Astrocyte (in vitro differentiated cells and primary cell): ENCODE results near the gene NXPH4. TPM values are rescaled to one million over a fixed set of nuclear protein-coding genes. Genes with fewer than 3 reads are reported as not detected.

Experiments
- DNase-seq: peaks from one replicate; pipeline ENCODE4 v3.0.0-alpha.2; 2010; ENCODE audit warnings: low read depth
- FAIRE-seq: peaks from 2 replicates; lab custom pipeline; 2011; peaks lifted over from hg19 to GRCh38; lab: Jason Lieb, UNC
- H2AFZ ChIP-seq: 2 replicates; pipeline ENCODE4 v1.6.0; 2012; ENCODE audit warnings: low read depth, low read length, inconsistent platforms
- H3K27ac ChIP-seq: 2 replicates; pipeline ENCODE4 v1.5.1; 2011; ENCODE audit warnings: low read depth, low read length, inconsistent platforms
- H3K27me3 ChIP-seq: 2 replicates; pipeline ENCODE4 v1.6.0; 2011; ENCODE audit warnings: low read length, inconsistent platforms; ENCODE audit not compliant: insufficient read depth
- H3K36me3 ChIP-seq: 2 replicates; pipeline ENCODE4 v1.5.1; 2011; ENCODE audit warnings: low read length, inconsistent platforms; ENCODE audit not compliant: insufficient read depth
- H3K4me1 ChIP-seq: 2 replicates; pipeline ENCODE4 v1.5.1; 2011; ENCODE audit warnings: low read length, inconsistent platforms; ENCODE audit not compliant: insufficient read depth
- H3K4me2 ChIP-seq: 2 replicates; pipeline ENCODE4 v1.6.0; 2012; ENCODE audit warnings: low read length, inconsistent platforms
- H3K4me3 ChIP-seq: 2 replicates; pipeline ENCODE4 v1.5.1; 2011; ENCODE audit warnings: low read depth, mild to moderate bottlenecking, low read length, inconsistent platforms; ENCODE audit not compliant: insufficient read depth
- H3K79me2 ChIP-seq: 2 replicates; pipeline ENCODE4 v1.6.0; 2012; ENCODE audit warnings: mild to moderate bottlenecking, low read length, inconsistent platforms; ENCODE audit not compliant: insufficient read depth
- H3K9ac ChIP-seq: 2 replicates; pipeline ENCODE4 v1.6.0; 2012; ENCODE audit warnings: mild to moderate bottlenecking, low read length, inconsistent platforms
- H3K9me3 ChIP-seq: 2 replicates; pipeline ENCODE4 v1.5.1; 2012; ENCODE audit warnings: low read depth, mild to moderate bottlenecking, low read length, inconsistent platforms; ENCODE audit not compliant: insufficient read depth
- H4K20me1 ChIP-seq: 2 replicates; pipeline ENCODE4 v1.6.0; 2012; ENCODE audit warnings: low read length, inconsistent platforms; ENCODE audit not compliant: insufficient read depth
- H3K27ac Mint-ChIP-seq: one replicate; pipeline ENCODE4 v1.8.0; 2021; ENCODE audit warnings: mild to moderate bottlenecking, mixed read lengths; ENCODE audit not compliant: unreplicated experiment
- H3K27me3 Mint-ChIP-seq: one replicate; pipeline ENCODE4 v1.8.0; 2021; ENCODE audit warnings: low read depth, mixed read lengths; ENCODE audit not compliant: unreplicated experiment
- H3K36me3 Mint-ChIP-seq: one replicate; pipeline ENCODE4 v1.8.0; 2021; ENCODE audit warnings: low read depth, mixed read lengths; ENCODE audit not compliant: unreplicated experiment
- H3K4me1 Mint-ChIP-seq: one replicate; pipeline ENCODE4 v1.8.0; 2021; ENCODE audit warnings: low read depth, mixed read lengths; ENCODE audit not compliant: unreplicated experiment
- H3K4me3 Mint-ChIP-seq: one replicate; pipeline ENCODE4 v1.8.0; 2021; ENCODE audit warnings: mild to moderate bottlenecking, moderate library complexity, mixed read lengths; ENCODE audit not compliant: unreplicated experiment
- H3K9me3 Mint-ChIP-seq: one replicate; pipeline ENCODE4 v1.8.0; 2021; ENCODE audit warnings: mild to moderate bottlenecking, mixed read lengths; ENCODE audit not compliant: unreplicated experiment
- EZH2 ChIP-seq: IDR thresholded peaks from 2 replicates; pipeline ENCODE4 v1.6.1; 2012; ENCODE audit warnings: mild to moderate bottlenecking, low read length, inconsistent platforms; ENCODE audit not compliant: insufficient read depth
- total RNA-seq: library from RNA; stranded (reverse); gene quantifications from 2 replicates; pipeline ENCODE4 v1.2.1, GENCODE V29; 2021
- TF ChIP-seq, protein P1 (sequence below): IDR thresholded peaks from 2 replicates; pipeline ENCODE4 v1.5.1; 2011; ENCODE audit warnings: low read depth, mild to moderate bottlenecking, inconsistent platforms, low read length, moderate library complexity; ENCODE audit not compliant: insufficient read depth

NXPH4 gene
- total RNA-seq, 1 donor from 2014 or later: 14.5 TPM

DNA sequence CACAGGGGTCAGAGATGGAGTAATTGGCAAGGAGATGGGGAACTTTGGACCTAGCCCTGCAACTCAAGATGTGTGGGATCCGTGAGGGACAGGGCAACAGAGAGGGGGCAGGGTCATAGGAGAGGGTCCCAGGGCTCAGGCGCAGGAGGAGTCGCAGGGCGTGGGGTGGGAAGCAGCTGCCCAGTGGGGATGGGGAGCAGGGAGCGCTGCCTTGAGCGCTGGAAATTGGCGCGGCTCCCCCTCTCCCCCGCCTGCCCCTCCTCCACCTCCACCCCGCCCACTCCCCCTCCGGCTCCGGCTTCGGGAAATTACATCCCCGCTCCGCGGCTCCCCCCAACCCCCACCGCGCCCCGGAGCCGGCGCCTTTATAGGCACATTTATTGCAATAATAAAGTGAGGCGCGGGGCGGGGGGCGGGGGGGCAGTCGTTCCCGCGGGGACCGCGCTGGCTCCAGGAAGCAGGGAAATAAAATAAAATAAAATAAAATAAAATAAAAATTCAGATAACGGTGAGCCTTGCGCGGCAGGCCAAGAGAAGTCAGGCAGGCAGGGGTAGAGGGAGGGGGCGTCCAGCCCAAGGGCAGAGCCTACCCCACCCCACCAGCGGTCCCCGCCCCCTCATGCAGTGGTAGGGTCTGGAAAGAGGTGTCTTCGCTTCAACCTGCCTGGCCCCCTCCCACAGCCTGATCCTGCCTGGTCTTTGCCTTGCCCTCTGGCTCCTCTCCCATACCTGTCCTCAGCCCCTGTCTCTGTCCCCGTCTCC is 3.6 kb downstream of the NXPH4 start:
- Mint-ChIP-seq H3K27me3 (peaks cover 76% of the 10 kb centered on the region), H3K9me3 (peaks cover 4% of the 10 kb centered on the region), H3K4me1 (peaks cover 23% of the 10 kb centered on the region), H3K4me3 (no peak overlapping the region), H3K36me3 (peaks cover 8% of the 10 kb centered on the region), H3K27ac (no peak overlapping the region)
- peaks cover 44% of the 10 kb centered on the region for H4K20me1 ChIP-seq
- DNase-seq (no peak), FAIRE-seq (no peak)
- no peak overlapping the region for H2AFZ ChIP-seq
- peaks cover 13% of the 10 kb centered on the region for H3K4me1 ChIP-seq
- TF ChIP-seq, protein P1, sequence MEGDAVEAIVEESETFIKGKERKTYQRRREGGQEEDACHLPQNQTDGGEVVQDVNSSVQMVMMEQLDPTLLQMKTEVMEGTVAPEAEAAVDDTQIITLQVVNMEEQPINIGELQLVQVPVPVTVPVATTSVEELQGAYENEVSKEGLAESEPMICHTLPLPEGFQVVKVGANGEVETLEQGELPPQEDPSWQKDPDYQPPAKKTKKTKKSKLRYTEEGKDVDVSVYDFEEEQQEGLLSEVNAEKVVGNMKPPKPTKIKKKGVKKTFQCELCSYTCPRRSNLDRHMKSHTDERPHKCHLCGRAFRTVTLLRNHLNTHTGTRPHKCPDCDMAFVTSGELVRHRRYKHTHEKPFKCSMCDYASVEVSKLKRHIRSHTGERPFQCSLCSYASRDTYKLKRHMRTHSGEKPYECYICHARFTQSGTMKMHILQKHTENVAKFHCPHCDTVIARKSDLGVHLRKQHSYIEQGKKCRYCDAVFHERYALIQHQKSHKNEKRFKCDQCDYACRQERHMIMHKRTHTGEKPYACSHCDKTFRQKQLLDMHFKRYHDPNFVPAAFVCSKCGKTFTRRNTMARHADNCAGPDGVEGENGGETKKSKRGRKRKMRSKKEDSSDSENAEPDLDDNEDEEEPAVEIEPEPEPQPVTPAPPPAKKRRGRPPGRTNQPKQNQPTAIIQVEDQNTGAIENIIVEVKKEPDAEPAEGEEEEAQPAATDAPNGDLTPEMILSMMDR: no peak
- no peak for TF ChIP-seq EZH2
- no peaks in the 10 kb centered on the region for H3K36me3 ChIP-seq
- no peak overlapping the region for H3K9ac ChIP-seq
- H3K79me2 ChIP-seq: no peaks in the 10 kb centered on the region
- H3K4me3 ChIP-seq: no peak overlapping the region
- peaks cover 3% of the 10 kb centered on the region for H3K9me3 ChIP-seq
- no peak overlapping the region for H3K4me2 ChIP-seq
- H3K27ac ChIP-seq: no peak overlapping the region
- H3K27me3 ChIP-seq: peaks cover 69% of the 10 kb centered on the region

DNA sequence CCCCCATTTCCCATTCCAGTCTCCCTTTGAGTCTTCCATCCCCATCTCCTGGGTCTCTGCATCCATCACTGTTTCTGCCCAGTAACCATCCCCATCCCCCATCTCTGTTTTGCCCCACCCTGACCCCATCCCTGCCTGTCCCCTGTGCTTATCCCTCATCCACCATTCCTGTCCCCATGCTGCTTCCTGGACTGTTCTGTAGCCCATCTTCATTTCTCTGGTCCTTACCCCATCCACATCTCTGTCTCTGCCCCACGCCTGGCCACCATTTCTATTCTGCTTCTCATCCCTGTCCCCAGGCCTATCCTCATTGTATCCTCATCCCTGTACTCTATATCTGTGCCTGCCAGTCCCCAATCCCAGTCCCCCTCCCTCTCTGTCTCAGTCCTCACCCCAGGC is 4.2 kb downstream of the NXPH4 start:
- H3K4me1 Mint-ChIP-seq: peaks cover 17% of the 10 kb centered on the region
- Histone ChIP-seq H3K36me3 (no peaks in the 10 kb centered on the region), H3K27me3 (peaks cover 68% of the 10 kb centered on the region), H4K20me1 (peaks cover 38% of the 10 kb centered on the region), H3K79me2 (no peaks in the 10 kb centered on the region), H3K9ac (no peak overlapping the region), H3K4me2 (no peak overlapping the region), H2AFZ (no peak overlapping the region), H3K27ac (no peak overlapping the region), H3K4me3 (no peak overlapping the region), H3K4me1 (peaks cover 14% of the 10 kb centered on the region), H3K9me3 (peaks cover 3% of the 10 kb centered on the region)
- peaks cover 4% of the 10 kb centered on the region for H3K9me3 Mint-ChIP-seq
- FAIRE-seq: no peak
- H3K27ac Mint-ChIP-seq: no peak overlapping the region
- no peak for DNase-seq
- peaks cover 8% of the 10 kb centered on the region for H3K36me3 Mint-ChIP-seq
- no peak overlapping the region for H3K4me3 Mint-ChIP-seq
- H3K27me3 Mint-ChIP-seq: peaks cover 75% of the 10 kb centered on the region
- TF ChIP-seq, protein P1: no peak

DNA sequence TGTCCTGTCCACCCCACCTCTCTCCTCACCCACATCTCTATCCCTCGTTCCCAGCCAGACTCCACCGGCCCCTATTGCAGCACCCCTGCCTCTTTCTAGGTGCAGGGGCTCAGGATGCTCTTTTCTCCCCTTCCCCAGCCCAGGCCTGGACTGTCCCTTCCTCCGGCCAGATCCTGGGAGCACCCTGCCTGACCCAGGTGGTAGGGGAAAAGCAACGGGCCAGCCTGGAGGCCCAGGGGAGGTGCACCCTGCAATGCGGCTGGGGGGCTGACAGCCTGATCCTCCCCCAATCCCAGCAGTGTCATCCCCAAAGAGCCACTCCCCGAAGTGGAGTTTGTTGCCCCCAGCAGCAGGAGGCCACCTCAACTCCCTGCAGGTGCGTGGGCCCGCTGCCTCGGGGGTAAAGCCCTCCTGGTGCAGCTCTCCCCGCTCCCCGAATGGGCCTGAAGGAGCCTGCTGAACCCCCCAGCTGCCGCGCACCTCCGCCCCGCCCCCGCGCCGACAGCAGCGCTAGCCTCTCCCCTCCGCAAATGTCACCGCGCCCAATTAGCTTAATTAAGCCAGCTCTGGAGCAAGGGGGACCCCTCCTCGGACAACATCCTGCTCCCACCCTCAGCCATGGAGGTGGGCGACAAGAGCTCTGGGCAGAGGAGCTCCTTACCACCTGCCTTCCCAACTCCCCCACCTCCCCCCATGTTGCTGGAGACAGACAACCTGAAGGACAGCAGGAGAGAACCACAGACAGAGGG is 4.7 kb downstream of the NXPH4 start:
- Mint-ChIP-seq H3K36me3 (peaks cover 8% of the 10 kb centered on the region), H3K9me3 (peaks cover 4% of the 10 kb centered on the region), H3K4me1 (peaks cover 16% of the 10 kb centered on the region), H3K27ac (no peak overlapping the region), H3K27me3 (peaks cover 79% of the 10 kb centered on the region), H3K4me3 (no peak overlapping the region)
- Histone ChIP-seq H3K4me3 (no peak overlapping the region), H3K9me3 (peaks cover 3% of the 10 kb centered on the region), H3K27ac (no peak overlapping the region), H3K27me3 (peaks cover 69% of the 10 kb centered on the region), H3K79me2 (no peaks in the 10 kb centered on the region), H3K9ac (no peak overlapping the region), H3K4me2 (no peak overlapping the region), H2AFZ (no peak overlapping the region), H3K36me3 (no peaks in the 10 kb centered on the region), H4K20me1 (peaks cover 36% of the 10 kb centered on the region), H3K4me1 (peaks cover 8% of the 10 kb centered on the region)
- FAIRE-seq (no peak), DNase-seq (no peak)
- peak; percentile 69 for TF ChIP-seq EZH2
- TF ChIP-seq, protein P1: no peak
